Smooth muscle cell (in vitro differentiated cells): Measurements from ENCODE around the gene KRTAP2-1. TPM values are rescaled to one million over a fixed set of nuclear protein-coding genes. Genes with fewer than 3 reads are reported as not detected.
"Not testable (repeated sequence)": the region's sequence is repeated elsewhere in the genome, so short reads cannot be mapped to it uniquely, and the experiment has no call there.

Source experiments
- DNase-seq: peaks from one replicate; lab custom pipeline; 2025; ENCODE audit not compliant: unreplicated experiment; lab: John Stamatoyannopoulos, UW
- H2AFZ ChIP-seq: fragments of 200-600 bp; sonication (generic); 2 replicates; pipeline ENCODE4 v1.6.0; 2016; ENCODE audit warnings: antibody characterized with exemption, low read depth, mild to moderate bottlenecking
- H3F3A ChIP-seq: fragments of 200-600 bp; sonication (generic); 2 replicates; pipeline ENCODE4 v1.6.0; 2017; ENCODE audit warnings: antibody characterized with exemption, low read depth
- H3K27ac ChIP-seq: fragments of 200-600 bp; sonication (generic); 2 replicates; pipeline ENCODE4 v1.5.1; 2016; ENCODE audit warnings: low read depth, mild to moderate bottlenecking
- H3K27me3 ChIP-seq: fragments of 200-600 bp; sonication (generic); 2 replicates; pipeline ENCODE4 v1.6.1; 2016; ENCODE audit warnings: low read depth, mild to moderate bottlenecking
- H3K36me3 ChIP-seq: fragments of 200-600 bp; sonication (generic); 2 replicates; pipeline ENCODE4 v1.5.1; 2016; ENCODE audit warnings: low read depth
- H3K4me1 ChIP-seq: fragments of 200-600 bp; sonication (generic); 2 replicates; pipeline ENCODE4 v1.5.1; 2016; ENCODE audit warnings: low read depth
- H3K4me2 ChIP-seq: fragments of 200-600 bp; sonication (generic); 2 replicates; pipeline ENCODE4 v1.6.0; 2016; ENCODE audit warnings: mild to moderate bottlenecking
- H3K4me3 ChIP-seq: fragments of 200-600 bp; sonication (generic); 2 replicates; pipeline ENCODE4 v1.5.1; 2016; ENCODE audit warnings: mild to moderate bottlenecking
- H3K79me2 ChIP-seq: fragments of 200-600 bp; sonication (generic); 2 replicates; pipeline ENCODE4 v1.6.0; 2016; ENCODE audit warnings: low read depth, mild to moderate bottlenecking
- H3K9ac ChIP-seq: fragments of 200-600 bp; sonication (generic); 2 replicates; pipeline ENCODE4 v1.6.0; 2016; ENCODE audit warnings: low read depth
- H3K9me3 ChIP-seq: fragments of 200-600 bp; sonication (generic); replicated peaks from 2 replicates; pipeline ENCODE4 v1.5.1; 2016; ENCODE audit warnings: low read depth
- H4K20me1 ChIP-seq: fragments of 200-600 bp; sonication (generic); 2 replicates; pipeline ENCODE4 v1.6.0; 2016; ENCODE audit warnings: low read depth
- WGBS: methylation state at CpG from one replicate; pipeline ENCODE4 v1.1.7; 2016; ENCODE audit warnings: low lambda C conversion rate; 5-methylcytosine and 5-hydroxymethylcytosine counted together
- polyA plus RNA-seq: library from polyadenylated mRNA; unstranded; fragments of >200 nt; fragmentation: Nextera tagmentation; extraction: Ambion mirVana; gene quantifications from 2 replicates; pipeline ENCODE4 v1.2.1, GENCODE V29; 2016
- total RNA-seq: library from RNA; depleted of rRNA; stranded (reverse); fragments of >200 nt; gene quantifications from 2 replicates; pipeline ENCODE4 v1.2.3, GENCODE V29; 2014
- TF ChIP-seq, protein P1 (sequence below): fragments of 200-600 bp; sonication (generic); IDR thresholded peaks from 2 replicates; pipeline ENCODE4 v1.5.1; 2017; ENCODE audit warnings: borderline replicate concordance, mild to moderate bottlenecking, antibody characterized with exemption; ENCODE audit not compliant: insufficient read depth, poor library complexity, severe bottlenecking

The KRTAP2-1 gene
- total and polyA plus RNA-seq, 2 experiments from 2014 or later = not detected

- no peak overlapping the region for H3K4me2 ChIP-seq
- WGBS = 80% methylated on average over 2 of the region's 2 CpGs
- no peaks in the 10 kb centered on the region for H3K9me3 ChIP-seq
- no peaks in the 10 kb centered on the region for H3K79me2 ChIP-seq
- no peaks in the 10 kb centered on the region for H3K36me3 ChIP-seq
- H3K27ac ChIP-seq = no peak overlapping the region
- TF ChIP-seq, protein P1, sequence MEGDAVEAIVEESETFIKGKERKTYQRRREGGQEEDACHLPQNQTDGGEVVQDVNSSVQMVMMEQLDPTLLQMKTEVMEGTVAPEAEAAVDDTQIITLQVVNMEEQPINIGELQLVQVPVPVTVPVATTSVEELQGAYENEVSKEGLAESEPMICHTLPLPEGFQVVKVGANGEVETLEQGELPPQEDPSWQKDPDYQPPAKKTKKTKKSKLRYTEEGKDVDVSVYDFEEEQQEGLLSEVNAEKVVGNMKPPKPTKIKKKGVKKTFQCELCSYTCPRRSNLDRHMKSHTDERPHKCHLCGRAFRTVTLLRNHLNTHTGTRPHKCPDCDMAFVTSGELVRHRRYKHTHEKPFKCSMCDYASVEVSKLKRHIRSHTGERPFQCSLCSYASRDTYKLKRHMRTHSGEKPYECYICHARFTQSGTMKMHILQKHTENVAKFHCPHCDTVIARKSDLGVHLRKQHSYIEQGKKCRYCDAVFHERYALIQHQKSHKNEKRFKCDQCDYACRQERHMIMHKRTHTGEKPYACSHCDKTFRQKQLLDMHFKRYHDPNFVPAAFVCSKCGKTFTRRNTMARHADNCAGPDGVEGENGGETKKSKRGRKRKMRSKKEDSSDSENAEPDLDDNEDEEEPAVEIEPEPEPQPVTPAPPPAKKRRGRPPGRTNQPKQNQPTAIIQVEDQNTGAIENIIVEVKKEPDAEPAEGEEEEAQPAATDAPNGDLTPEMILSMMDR = no peak
- no peak overlapping the region for H3K4me3 ChIP-seq
- H2AFZ ChIP-seq = no peak overlapping the region
- H3K27me3 ChIP-seq = no peaks in the 10 kb centered on the region
- H3K4me1 ChIP-seq = no peaks in the 10 kb centered on the region
- DNase-seq = no peak
- H3K9ac ChIP-seq = no peak overlapping the region
- no peaks in the 10 kb centered on the region for H4K20me1 ChIP-seq
- H3F3A ChIP-seq = no peaks in the 10 kb centered on the region
Observed at GRCh38 chr17:41037853-41038350, 9.2 kb downstream of the KRTAP2-1 start.

DNA sequence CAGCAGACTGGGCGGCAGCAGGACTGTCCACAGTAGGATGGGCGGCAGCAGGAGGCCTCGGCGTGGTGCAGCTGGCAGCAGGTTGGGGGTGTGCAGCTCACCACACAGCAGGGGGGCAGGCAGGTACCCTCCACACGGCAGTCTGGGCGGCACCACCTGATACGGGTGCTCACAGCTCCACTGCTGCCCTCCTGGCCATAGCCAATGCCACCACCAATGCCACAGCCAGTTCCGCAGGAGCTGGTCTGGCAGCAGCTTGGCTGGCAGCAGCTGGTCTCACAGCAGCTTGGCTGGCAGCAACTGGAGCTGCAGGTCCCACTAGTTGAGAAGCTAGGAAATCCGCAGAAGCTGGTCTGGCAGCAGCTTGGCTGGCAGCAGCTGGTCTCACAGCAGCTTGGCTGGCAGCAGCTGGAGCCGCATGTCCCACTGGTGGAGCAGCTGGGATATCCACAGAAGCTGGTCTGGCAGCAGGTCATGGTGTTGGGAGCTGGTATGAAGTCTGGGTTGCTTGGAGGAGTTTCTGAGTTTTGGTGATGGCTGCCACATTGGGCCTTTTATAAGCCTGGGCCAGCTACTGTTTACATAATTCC, 12.7 kb downstream of the KRTAP2-1 start, which contains the start of gene KRTAP1-3:
Gene KRTAP1-3, minus strand, starts transcription at position 529 of the 590 bp plus-strand sequence. Its CDS starts 53 bp downstream, at position 476.
- WGBS = 97% methylated on average over 10 of the region's 10 CpGs

GRCh38 chr17:41029633-41030245, 17.4 kb downstream of the KRTAP2-1 start, which contains the start of gene KRTAP1-4:
TSS of gene KRTAP1-4 (minus strand) at chr17:41030195. CDS start at chr17:41030078, 117 bp downstream.
- TF ChIP-seq, protein P1 = no peak
- no peaks in the 10 kb centered on the region for H4K20me1 ChIP-seq
- H3K79me2 ChIP-seq = no peaks in the 10 kb centered on the region
- no peak within 1 kb of the TSS for H3K4me2 ChIP-seq
- no peak within 1 kb of the TSS for H3K27ac ChIP-seq
- H3K27me3 ChIP-seq = no peaks in the 10 kb centered on the region
- no peak within 1 kb of the TSS for H3K4me3 ChIP-seq
- no peak within 1 kb of the TSS for H3K9ac ChIP-seq
- no peaks in the 10 kb centered on the region for H3K4me1 ChIP-seq
- H3K36me3 ChIP-seq = no peaks in the 10 kb centered on the region
- no peaks in the 10 kb centered on the region for H3K9me3 ChIP-seq
- H2AFZ ChIP-seq = no peak within 1 kb of the TSS
- no peaks in the 10 kb centered on the region for H3F3A ChIP-seq
- DNase-seq = no peak
- 83% methylated on average over 12 of the region's 12 CpGs for WGBS

More for the DNA sequence above, 12.7 kb downstream of the KRTAP2-1 start, which contains the start of gene KRTAP1-3:
- not testable (repeated sequence) for H3K79me2 ChIP-seq, H4K20me1 ChIP-seq, H3K9ac ChIP-seq, H3K36me3 ChIP-seq, H3K9me3 ChIP-seq, H3K4me2 ChIP-seq, H3K4me1 ChIP-seq, H3K27ac ChIP-seq, DNase-seq, H3K27me3 ChIP-seq, H3F3A ChIP-seq, H2AFZ ChIP-seq, H3K4me3 ChIP-seq

DNA sequence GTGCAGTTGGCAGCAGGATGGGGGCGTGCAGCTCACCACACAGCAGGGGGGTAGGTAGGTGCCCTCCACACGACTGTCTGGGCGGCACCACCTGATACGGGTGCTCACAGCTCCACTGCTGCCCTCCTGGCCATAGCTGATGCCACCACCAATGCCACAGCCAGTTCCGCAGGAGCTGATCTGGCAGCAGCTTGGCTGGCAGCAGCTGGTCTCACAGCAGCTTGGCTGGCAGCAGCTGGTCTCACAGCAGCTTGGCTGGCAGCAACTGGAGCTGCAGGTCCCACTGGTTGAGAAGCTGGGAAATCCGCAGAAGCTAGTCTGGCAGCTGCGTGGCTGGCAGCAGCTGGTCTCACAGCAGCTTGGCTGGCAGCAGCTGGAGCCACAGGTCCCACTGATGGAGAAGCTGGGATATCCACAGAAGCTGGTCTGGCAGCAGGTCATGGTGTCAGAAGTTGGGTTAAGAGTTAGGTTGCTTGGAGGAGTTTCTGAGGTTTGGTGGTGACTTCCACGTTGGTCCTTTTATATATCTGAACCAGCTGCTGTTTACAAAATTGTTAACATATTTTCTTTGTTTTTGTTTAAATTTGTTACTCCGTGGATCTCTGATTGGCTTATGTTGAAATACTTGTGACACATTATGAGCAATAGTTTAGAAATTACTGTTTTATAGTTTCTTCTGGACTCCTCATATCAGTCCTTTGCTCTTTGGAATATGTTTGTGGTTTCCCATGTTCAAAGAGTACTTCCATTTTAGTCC, 20.2 kb downstream of the KRTAP2-1 start, which contains the start of gene KRTAP1-5:
Gene KRTAP1-5, minus strand, starts transcription at position 494 of the 757 bp plus-strand sequence. Its CDS starts 53 bp downstream, at position 441.
- Histone ChIP-seq H3F3A (no peaks in the 10 kb centered on the region), H4K20me1 (no peaks in the 10 kb centered on the region), H3K79me2 (no peaks in the 10 kb centered on the region), H3K4me2 (peak within 1 kb of the TSS; percentile 47), H3K27ac (no peak within 1 kb of the TSS), H3K36me3 (no peaks in the 10 kb centered on the region), H3K9me3 (no peaks in the 10 kb centered on the region), H3K27me3 (no peaks in the 10 kb centered on the region), H3K4me1 (no peaks in the 10 kb centered on the region), H2AFZ (no peak within 1 kb of the TSS), H3K9ac (no peak within 1 kb of the TSS), H3K4me3 (no peak within 1 kb of the TSS)
- DNase-seq = no peak
- WGBS = 77% methylated on average over 9 of the region's 9 CpGs
- TF ChIP-seq, protein P1 = no peak
